Mesendoderm (in vitro differentiated cells): ENCODE measurements around the gene PTCSC3.

Experiments used
- DNase-seq: peaks from one replicate; pipeline ENCODE4 v3.0.0; 2013
- H2AK5ac ChIP-seq: 2 replicates; pipeline ENCODE4 v1.6.1; 2013; ENCODE audit warnings: low read length, inconsistent platforms
- H2BK120ac ChIP-seq: 2 replicates; pipeline ENCODE4 v1.6.1; 2013; ENCODE audit warnings: low read depth, mild to moderate bottlenecking, low read length, moderate library complexity, mixed read lengths
- H2BK15ac ChIP-seq: replicated peaks from 2 replicates; pipeline ENCODE4 v1.6.1; 2013; ENCODE audit warnings: low read depth, mild to moderate bottlenecking, moderate library complexity
- H2BK5ac ChIP-seq: 2 replicates; pipeline ENCODE4 v1.6.1; 2013; ENCODE audit warnings: low read length, inconsistent platforms
- H3K18ac ChIP-seq: 2 replicates; pipeline ENCODE4 v1.6.1; 2013; ENCODE audit warnings: mild to moderate bottlenecking, low read length, mixed read lengths
- H3K23ac ChIP-seq: one replicate; pipeline ENCODE4 v1.6.1; 2013; ENCODE audit warnings: low read length
- H3K27ac ChIP-seq: 2 replicates; pipeline ENCODE4 v1.5.1; 2013; ENCODE audit warnings: low read depth, mild to moderate bottlenecking, inconsistent platforms, low read length, moderate library complexity
- H3K27me3 ChIP-seq: 2 replicates; pipeline ENCODE4 v1.6.1; 2013; ENCODE audit warnings: low read length, control low read depth, mild to moderate bottlenecking, inconsistent platforms; ENCODE audit not compliant: insufficient read depth, poor library complexity
- H3K36me3 ChIP-seq: 2 replicates; pipeline ENCODE4 v1.6.1; 2013; ENCODE audit warnings: low read length, inconsistent platforms; ENCODE audit not compliant: control insufficient read depth, insufficient read depth
- H3K4ac ChIP-seq: one replicate; pipeline ENCODE4 v1.6.1; 2013; ENCODE audit warnings: low read depth, mild to moderate bottlenecking, low read length, moderate library complexity
- H3K4me1 ChIP-seq: 2 replicates; pipeline ENCODE4 v1.6.1; 2013; ENCODE audit warnings: low read depth, low read length, inconsistent platforms; ENCODE audit not compliant: control insufficient read depth
- H3K4me2 ChIP-seq: 2 replicates; pipeline ENCODE4 v1.6.1; 2013; ENCODE audit warnings: low read length
- H3K4me3 ChIP-seq: 2 replicates; pipeline ENCODE4 v1.5.1; 2013; ENCODE audit warnings: mild to moderate bottlenecking, low read length
- H3K56ac ChIP-seq: one replicate; pipeline ENCODE4 v1.6.1; 2013; ENCODE audit warnings: low read length
- H3K79me1 ChIP-seq: 2 replicates; pipeline ENCODE4 v1.6.1; 2013; ENCODE audit warnings: low read length, inconsistent platforms
- H3K79me2 ChIP-seq: 2 replicates; pipeline ENCODE4 v1.6.1; 2013; ENCODE audit warnings: mild to moderate bottlenecking, low read length; ENCODE audit not compliant: control insufficient read depth, insufficient read depth
- H3K9ac ChIP-seq: 2 replicates; pipeline ENCODE4 v1.6.1; 2013; ENCODE audit warnings: low read length, inconsistent platforms
- H4K5ac ChIP-seq: one replicate; pipeline ENCODE4 v1.6.1; 2013; ENCODE audit warnings: low read length
- H4K8ac ChIP-seq: one replicate; pipeline ENCODE4 v1.6.1; 2013; ENCODE audit warnings: low read depth, mild to moderate bottlenecking, control low read depth, low read length, moderate library complexity
- WGBS: extraction: QIAGEN DNeasy Blood & Tissue Kit; methylation state at CpG from one replicate; pipeline ENCODE4 v1.1.7; 2013; ENCODE audit warnings: low lambda C conversion rate, missing lambda C conversion rate; ENCODE audit not compliant: insufficient coverage; ENCODE audit errors: extremely low coverage; 5-methylcytosine and 5-hydroxymethylcytosine counted together

Gene PTCSC3

DNA sequence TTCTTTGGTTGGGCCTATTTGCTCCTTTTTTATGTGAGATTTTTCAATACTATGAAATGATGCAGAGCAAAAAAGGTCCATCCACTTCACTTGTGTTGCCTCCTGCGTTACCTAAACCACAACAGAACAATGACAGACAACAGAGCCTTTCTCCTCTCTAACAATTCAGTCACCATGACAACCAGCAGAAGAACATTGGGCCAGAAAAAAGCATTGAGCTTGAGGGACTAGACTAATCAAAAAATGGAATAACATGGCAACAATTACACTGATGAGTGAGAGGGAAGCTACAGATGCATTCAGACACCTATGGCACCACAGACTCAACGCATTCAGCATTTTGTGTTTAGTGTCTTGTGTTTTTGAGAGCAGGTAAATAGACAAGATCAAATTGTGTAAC is 44.6 kb upstream of the PTCSC3 start:
- Histone ChIP-seq H3K79me1 (no peaks in the 10 kb centered on the region), H3K4me3 (no peak overlapping the region), H2BK5ac (no peak overlapping the region), H2BK15ac (no peak overlapping the region), H3K4me1 (no peaks in the 10 kb centered on the region), H3K18ac (no peak overlapping the region), H4K8ac (no peak overlapping the region), H3K79me2 (no peaks in the 10 kb centered on the region), H3K27ac (no peak overlapping the region), H3K4me2 (no peak overlapping the region), H3K27me3 (no peaks in the 10 kb centered on the region), H3K4ac (no peak overlapping the region), H3K23ac (no peak overlapping the region), H4K5ac (no peak overlapping the region), H3K56ac (no peak overlapping the region), H3K9ac (no peak overlapping the region), H2AK5ac (no peak overlapping the region), H3K36me3 (no peaks in the 10 kb centered on the region), H2BK120ac (no peak overlapping the region)
- WGBS, result no CpG with 5 or more reads among the region's 2 CpGs
- peak; percentile 68 for DNase-seq

DNA sequence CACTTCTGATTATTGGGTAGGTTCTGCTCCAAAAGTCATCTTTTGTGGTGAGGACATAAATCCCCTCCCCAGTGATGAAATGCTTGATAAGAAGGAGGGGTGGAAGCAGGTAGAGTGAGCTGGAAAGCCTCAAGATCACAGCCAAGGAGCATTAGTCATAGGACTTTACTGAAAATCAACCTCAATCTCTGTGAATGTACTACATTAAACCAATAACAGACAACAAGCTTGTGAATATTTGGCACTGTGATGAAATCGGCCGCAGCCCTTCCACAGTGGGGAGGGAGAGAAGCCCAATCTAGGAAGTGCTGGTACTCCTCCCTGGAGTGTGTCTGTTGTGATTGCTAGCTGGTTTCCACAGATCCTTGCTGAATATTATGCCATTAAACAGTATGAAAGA is 41.2 kb upstream of the PTCSC3 start:
- no CpG with 5 or more reads among the region's 2 CpGs for WGBS
- Histone ChIP-seq H3K27me3 (no peaks in the 10 kb centered on the region), H3K56ac (no peak overlapping the region)

GRCh38 chr14:36217027-36217426 is 40.5 kb upstream of the PTCSC3 start:
- Histone ChIP-seq H3K4me3 (no peak overlapping the region), H2AK5ac (no peak overlapping the region), H3K27me3 (no peaks in the 10 kb centered on the region), H3K27ac (no peak overlapping the region), H2BK5ac (no peak overlapping the region), H3K4ac (no peak overlapping the region), H2BK15ac (no peak overlapping the region), H4K5ac (no peak overlapping the region), H4K8ac (no peak overlapping the region), H3K36me3 (no peaks in the 10 kb centered on the region), H3K56ac (no peak overlapping the region), H3K4me1 (no peaks in the 10 kb centered on the region), H3K79me2 (no peaks in the 10 kb centered on the region), H3K79me1 (no peaks in the 10 kb centered on the region), H3K18ac (no peak overlapping the region), H3K4me2 (no peak overlapping the region), H3K23ac (no peak overlapping the region), H2BK120ac (no peak overlapping the region), H3K9ac (no peak overlapping the region)
- DNase-seq, result no peak
- no CpG with 5 or more reads among the region's 2 CpGs for WGBS

More for the DNA sequence above, 41.2 kb upstream of the PTCSC3 start:
- no peaks in the 10 kb centered on the region for H3K4me1 ChIP-seq
- no peak overlapping the region for H3K23ac ChIP-seq
- H4K5ac ChIP-seq, result no peak overlapping the region
- no peak overlapping the region for H3K9ac ChIP-seq
- DNase-seq, result no peak
- H3K27ac ChIP-seq, result no peak overlapping the region
- H3K4me3 ChIP-seq, result no peak overlapping the region
- no peak overlapping the region for H2BK120ac ChIP-seq
- H3K4ac ChIP-seq, result no peak overlapping the region
- no peak overlapping the region for H2AK5ac ChIP-seq
- no peaks in the 10 kb centered on the region for H3K79me2 ChIP-seq
- H2BK5ac ChIP-seq, result no peak overlapping the region
- no peak overlapping the region for H4K8ac ChIP-seq
- no peaks in the 10 kb centered on the region for H3K79me1 ChIP-seq
- H3K18ac ChIP-seq, result no peak overlapping the region
- no peak overlapping the region for H2BK15ac ChIP-seq
- no peak overlapping the region for H3K4me2 ChIP-seq
- no peaks in the 10 kb centered on the region for H3K36me3 ChIP-seq

DNA sequence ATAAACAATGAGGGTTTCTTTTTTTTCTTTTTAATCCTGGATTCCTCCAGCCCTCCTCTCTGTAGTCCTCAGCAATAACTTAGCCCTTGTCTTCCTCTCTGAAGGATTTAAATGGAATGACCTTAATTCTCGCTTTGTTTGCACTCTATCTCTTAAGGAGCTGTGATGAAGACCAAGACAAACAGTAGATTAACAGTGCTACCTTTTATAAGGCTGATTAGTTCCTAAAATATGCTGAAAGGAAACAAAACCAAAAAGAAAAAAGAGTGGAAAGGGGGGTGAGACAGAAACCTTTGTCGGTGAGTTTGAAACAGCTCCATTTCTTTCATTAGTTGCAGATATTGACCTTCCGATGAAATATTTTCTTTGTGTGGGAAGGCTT is 38.7 kb upstream of the PTCSC3 start:
- no peaks in the 10 kb centered on the region for H3K36me3 ChIP-seq
- H3K9ac ChIP-seq, result no peak overlapping the region
- H3K4me3 ChIP-seq, result no peak overlapping the region
- no peak for DNase-seq
- H3K4ac ChIP-seq, result no peak overlapping the region
- no peak overlapping the region for H3K23ac ChIP-seq
- H4K5ac ChIP-seq, result no peak overlapping the region
- H3K79me2 ChIP-seq, result no peaks in the 10 kb centered on the region
- H3K27me3 ChIP-seq, result no peaks in the 10 kb centered on the region
- H2BK5ac ChIP-seq, result no peak overlapping the region
- H3K18ac ChIP-seq, result no peak overlapping the region
- H2BK120ac ChIP-seq, result no peak overlapping the region
- H3K27ac ChIP-seq, result no peak overlapping the region
- no peak overlapping the region for H2AK5ac ChIP-seq
- H4K8ac ChIP-seq, result no peak overlapping the region
- no peaks in the 10 kb centered on the region for H3K4me1 ChIP-seq
- H3K79me1 ChIP-seq, result no peaks in the 10 kb centered on the region
- H3K4me2 ChIP-seq, result no peak overlapping the region
- no peak overlapping the region for H2BK15ac ChIP-seq
- H3K56ac ChIP-seq, result no peak overlapping the region
- WGBS, result no CpG with 5 or more reads among the region's 3 CpGs

- Histone ChIP-seq H3K56ac (no peak overlapping the region), H3K9ac (no peak overlapping the region), H3K4me1 (no peaks in the 10 kb centered on the region), H2BK15ac (no peak overlapping the region), H3K79me1 (no peaks in the 10 kb centered on the region), H2BK120ac (no peak overlapping the region), H3K79me2 (no peaks in the 10 kb centered on the region), H3K4ac (no peak overlapping the region), H4K8ac (no peak overlapping the region), H3K27me3 (no peaks in the 10 kb centered on the region), H3K4me3 (no peak overlapping the region), H3K27ac (no peak overlapping the region), H3K4me2 (no peak overlapping the region), H2AK5ac (no peak overlapping the region), H3K18ac (no peak overlapping the region), H4K5ac (no peak overlapping the region), H3K23ac (no peak overlapping the region), H2BK5ac (no peak overlapping the region), H3K36me3 (no peaks in the 10 kb centered on the region)
- no CpG with 5 or more reads among the region's 5 CpGs for WGBS
- no peak for DNase-seq
These were observed 38.1 kb upstream of the PTCSC3 start for GRCh38 chr14:36214476-36215216.

GRCh38 chr14:36212987-36213386 is 36.5 kb upstream of the PTCSC3 start:
- Histone ChIP-seq H3K4me2 (no peak overlapping the region), H3K27me3 (no peaks in the 10 kb centered on the region)
- no CpG with 5 or more reads among the region's 3 CpGs for WGBS

More at GRCh38 chr14:36212987-36213386, 36.5 kb upstream of the PTCSC3 start:
- Histone ChIP-seq H2BK5ac (no peak overlapping the region), H3K23ac (no peak overlapping the region), H3K79me2 (no peaks in the 10 kb centered on the region), H3K27ac (no peak overlapping the region), H3K4me3 (no peak overlapping the region), H3K79me1 (no peaks in the 10 kb centered on the region), H2BK120ac (no peak overlapping the region), H4K8ac (no peak overlapping the region), H3K56ac (no peak overlapping the region), H3K9ac (no peak overlapping the region), H4K5ac (no peak overlapping the region), H3K36me3 (no peaks in the 10 kb centered on the region), H2AK5ac (no peak overlapping the region), H3K4ac (no peak overlapping the region), H3K18ac (no peak overlapping the region), H2BK15ac (no peak overlapping the region), H3K4me1 (no peaks in the 10 kb centered on the region)
- DNase-seq, result no peak
